ENCODE data around the gene RAB22A.
"Not testable (repeated sequence)": the region's sequence is repeated elsewhere in the genome, so short reads cannot be mapped to it uniquely, and the experiment has no call there.

Gene RAB22A

DNA sequence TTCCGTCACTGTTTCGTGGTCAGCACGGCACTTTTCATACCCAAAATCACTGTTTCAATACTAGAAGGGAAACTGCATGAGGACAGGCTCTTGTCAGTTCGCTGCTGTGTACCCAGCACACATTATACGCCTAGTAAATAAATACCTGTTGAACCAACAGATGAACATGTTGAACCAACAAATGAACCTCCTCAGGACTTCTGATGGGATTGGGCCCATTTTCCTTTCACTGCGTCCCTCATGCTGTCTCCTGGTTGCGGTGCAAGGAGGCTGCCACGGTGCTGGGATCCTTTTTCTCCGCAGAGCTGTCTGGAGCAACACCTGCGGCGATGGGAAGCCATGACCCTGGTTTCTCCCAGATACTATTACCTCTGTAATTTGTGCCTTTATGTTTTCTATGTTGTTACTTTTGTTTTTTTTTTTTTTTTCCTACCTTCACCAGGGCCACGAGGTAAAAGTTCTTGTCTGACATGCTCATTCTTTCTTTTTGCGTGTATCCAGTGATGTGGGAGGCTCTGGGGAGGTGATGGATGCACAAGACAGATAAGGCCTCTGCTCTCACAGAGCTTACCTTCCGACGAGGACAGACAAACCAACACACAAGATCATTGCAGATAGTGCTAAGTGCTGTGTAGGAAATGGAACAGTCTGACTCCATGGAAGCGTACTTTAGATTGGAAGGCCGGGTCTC is 80.6 kb downstream of the RAB22A start:
- no peak for DNase-seq

- no peak for DNase-seq
Observed at GRCh38 chr20:58390659-58391035, 81.1 kb downstream of the RAB22A start.

DNA sequence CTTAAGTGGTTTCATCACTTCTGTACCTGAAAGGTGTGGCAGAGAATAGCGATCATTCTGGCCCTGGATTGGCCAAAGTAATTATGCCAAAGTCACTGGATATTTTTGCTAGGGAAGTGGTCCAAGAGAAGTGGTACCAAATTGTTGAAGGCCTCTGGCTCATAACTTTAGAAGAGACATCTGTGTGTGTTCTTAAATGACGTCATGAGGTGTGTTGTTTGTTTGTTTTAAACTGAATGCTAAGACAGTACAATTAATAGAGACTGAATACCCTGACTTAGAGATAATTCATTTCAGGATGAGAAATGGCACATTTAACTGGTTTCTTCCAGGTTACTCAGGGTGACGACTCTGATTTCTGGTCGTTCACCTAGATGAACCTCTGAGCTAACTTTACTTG is 82.8 kb downstream of the RAB22A start:
- no peak for DNase-seq

GRCh38 chr20:58393299-58393698 is 83.8 kb downstream of the RAB22A start:
- DNase-seq, result no peak

DNA sequence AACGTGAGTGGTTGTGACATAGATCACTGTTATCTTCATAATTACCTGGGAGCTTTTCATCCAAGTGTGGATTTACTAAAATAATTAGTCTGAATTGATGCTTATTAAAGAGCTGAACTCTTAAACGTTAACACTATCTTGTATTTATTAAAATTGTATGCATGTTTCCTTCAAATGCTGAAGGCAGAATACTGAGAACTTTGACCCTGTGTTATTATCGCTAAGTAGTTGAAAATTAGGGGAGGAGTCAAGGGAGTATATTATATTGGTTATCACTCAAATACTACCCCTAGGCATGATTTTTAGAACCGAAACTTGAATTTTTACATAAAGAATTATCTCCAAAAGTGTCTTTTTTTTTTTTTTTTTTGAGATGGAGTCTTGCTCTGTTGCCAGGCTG is 85.3 kb downstream of the RAB22A start:
- DNase-seq, result no peak

DNA sequence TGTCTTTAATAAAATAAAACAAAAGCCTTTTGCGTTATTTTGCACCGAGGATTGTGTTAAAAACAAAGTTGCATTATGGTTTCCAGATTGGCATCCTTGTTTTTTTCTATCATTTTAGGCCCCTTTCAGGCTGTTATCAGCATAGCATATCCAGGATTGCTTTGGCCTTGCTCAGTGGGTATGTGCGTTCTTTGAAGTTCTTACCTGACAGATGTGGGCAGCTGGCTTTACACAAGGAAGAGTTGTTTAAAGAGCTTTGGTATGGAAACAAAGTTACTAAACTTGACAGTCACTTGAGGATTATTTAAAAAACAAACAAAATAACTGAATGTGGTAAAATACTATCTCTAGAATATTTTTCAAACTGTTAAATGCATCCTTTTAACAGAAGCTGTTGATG is 86.1 kb downstream of the RAB22A start:
- DNase-seq, result no peak

DNA sequence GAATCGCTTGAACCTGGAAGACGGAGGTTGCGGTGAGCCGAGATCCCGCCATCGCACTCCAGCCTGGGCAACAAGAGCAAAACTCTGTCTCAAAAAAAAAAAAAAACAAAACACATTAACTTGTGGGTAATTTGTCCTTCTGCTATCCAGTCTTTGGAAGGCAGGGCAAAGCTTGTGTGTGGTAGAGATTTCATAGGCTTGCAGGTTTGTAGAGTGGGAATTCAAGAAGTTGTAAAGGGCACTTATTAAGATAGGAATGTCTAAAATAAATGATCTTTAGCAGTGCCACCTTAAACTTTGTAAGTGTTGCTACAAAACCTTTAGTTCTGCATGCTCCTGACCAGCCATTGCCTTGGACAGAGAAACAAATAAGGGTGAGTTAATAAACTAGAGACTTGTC is 87.9 kb downstream of the RAB22A start:
- no peak for DNase-seq

DNA sequence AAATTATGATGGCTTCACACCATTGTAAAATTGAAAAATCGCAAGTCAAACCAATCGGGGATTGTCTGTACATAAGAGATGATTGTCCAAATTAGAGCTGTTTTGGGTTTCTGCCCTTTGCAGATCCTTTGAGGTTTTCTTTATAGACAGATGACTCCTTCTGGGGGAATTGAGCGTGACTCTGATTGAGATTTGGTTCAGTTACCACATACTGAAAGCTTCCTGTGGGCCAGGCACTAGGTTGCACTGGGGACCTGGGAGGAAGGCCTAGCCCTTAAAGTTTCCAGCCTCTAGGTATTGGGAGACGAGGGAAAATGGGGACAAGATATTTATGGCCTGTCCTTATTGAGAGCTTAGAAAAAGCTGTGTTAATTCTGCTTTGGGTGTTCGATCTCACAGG is 88.7 kb downstream of the RAB22A start:
- no peak for DNase-seq

DNA sequence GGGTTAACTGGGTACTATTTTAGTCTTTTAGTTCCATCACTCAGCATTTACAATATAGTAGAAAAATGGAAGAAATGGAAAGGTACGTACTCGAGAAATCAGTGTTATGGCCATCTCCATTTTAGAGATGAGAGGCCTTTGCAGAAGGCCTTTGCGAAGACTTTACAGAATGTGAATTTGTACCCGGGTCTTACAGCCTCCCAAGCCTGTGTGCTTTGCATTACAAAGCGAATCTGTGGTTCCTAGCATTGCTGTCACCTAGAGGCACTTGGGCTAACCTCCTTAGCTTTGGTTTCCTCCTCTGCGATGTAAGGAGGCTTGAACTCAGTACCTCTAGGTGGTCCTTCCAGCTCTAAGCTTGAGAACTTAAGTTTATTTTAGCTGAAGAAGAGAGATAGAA is 90.4 kb downstream of the RAB22A start:
- DNase-seq, result no peak

DNA sequence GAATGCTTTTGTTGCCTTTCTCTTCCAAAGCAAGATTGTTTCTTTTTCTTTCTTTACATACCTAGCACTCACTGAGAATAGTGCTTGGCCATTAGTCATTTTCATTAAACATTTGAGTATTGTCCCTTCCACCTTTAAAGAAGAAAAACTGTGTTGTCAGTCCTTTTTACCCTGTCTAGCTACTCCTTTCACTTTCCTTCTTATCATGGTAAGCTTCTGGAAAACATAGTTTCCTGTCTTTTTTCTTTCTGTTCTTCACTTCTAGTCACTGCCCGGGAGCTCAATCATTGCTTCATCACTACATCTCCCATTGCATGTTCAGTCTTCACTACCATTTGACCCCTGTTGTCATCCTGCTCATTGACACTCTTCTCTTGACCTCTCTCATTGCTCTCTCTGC is 91.6 kb downstream of the RAB22A start:
- no peak for DNase-seq

GRCh38 chr20:58402305-58402704 is 92.8 kb downstream of the RAB22A start:
- no peak for DNase-seq

- DNase-seq, result no peak
Observed at GRCh38 chr20:58402827-58403226, 93.3 kb downstream of the RAB22A start.

DNA sequence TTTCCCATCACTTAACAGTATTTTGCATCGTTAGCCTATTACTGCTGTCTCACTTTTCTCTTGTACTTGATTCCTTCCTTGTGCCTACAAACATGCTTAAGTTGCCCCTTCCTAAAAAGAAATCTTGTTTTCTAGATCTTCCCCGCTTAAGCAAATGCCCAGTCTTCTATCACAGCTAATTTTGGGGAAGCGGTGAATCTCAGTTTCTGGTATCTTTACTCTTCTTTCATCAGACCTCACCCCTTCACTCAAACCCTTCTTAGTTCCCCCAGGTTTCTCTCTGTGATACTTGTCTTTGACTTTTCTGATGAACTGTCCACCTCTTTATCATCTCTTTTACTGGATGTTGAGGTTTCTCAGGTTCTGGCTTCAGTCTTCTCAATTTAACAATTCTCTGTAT is 93.8 kb downstream of the RAB22A start:
- no peak for DNase-seq

- no peak for DNase-seq
Observed at GRCh38 chr20:58405504-58406291, 96.2 kb downstream of the RAB22A start.

DNA sequence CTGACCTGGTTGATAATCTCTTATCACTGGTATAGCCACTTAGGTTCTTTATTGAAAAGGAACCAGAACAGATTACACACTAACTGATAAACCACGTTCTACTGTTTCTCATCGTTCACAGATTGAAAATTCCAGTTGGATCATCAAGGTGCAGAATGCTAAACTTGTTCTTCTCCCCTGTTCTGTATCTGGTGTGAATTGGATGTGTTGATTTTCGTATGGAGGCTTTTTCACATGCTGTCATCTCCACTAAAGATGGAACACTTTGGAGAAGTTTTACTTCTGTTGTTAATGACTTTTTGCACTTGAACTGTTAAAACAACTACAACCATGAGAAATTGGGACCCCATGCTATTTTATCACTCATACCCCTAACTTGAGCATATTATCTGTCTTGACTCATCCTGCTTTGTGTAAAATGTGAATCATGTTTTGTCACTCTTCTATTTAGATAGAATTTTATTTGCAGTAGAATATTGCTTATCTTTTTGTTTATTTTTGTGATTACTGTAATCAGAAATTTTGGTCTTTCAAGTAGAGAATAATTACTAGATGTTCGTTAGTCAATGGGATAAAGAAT is 97.0 kb downstream of the RAB22A start:
- no peak for DNase-seq

- no peak for DNase-seq
Observed at GRCh38 chr20:58407201-58407873, 97.8 kb downstream of the RAB22A start.

- no peak for DNase-seq
Observed at GRCh38 chr20:58407966-58408557, 98.5 kb downstream of the RAB22A start.

- peak; percentile 22 for DNase-seq
Observed at GRCh38 chr20:58408603-58409246, 99.2 kb downstream of the RAB22A start.

DNA sequence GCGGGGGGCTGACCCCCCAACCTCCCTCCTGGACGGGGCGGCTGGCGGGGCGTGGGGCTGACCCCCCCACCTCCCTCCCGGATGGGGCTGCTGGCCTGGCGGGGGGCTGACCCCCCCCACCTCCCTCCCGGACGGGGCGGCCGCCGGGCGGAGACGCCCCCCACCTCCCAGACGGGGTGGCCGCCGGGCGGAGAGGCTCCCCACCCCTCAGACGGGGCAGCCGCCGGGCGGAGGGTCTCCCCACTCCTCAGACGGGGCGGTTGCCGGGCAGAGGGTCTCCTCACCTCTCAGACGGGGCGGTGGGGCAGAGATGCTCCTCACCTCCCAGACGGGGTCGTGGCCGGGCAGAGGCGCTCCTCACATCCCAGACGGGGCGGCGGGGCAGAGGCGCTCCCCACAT is 104.7 kb downstream of the RAB22A start:
- DNase-seq, result not testable (repeated sequence)

- DNase-seq, result not testable (repeated sequence)
Observed at GRCh38 chr20:58414786-58415185, 105.3 kb downstream of the RAB22A start.

DNA sequence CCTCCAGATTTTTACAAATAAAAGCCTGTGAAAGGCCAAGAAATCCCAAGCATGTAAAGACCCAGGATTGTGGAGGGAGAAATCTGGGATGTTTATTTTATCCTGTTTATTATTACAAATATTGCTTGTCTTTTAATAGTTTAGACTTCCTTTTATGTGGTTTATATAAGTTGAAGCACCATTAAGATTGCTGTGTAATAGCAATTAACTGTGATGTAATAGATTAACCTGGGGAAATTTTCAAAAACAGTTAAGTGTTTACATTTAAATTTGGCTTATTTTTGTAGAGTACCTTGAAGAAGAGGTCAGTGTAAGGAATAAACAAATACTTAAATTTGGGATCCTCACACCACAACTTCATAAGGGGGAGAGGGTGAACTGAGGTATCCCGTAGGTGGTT is 106.5 kb downstream of the RAB22A start:
- DNase-seq, result no peak

DNA sequence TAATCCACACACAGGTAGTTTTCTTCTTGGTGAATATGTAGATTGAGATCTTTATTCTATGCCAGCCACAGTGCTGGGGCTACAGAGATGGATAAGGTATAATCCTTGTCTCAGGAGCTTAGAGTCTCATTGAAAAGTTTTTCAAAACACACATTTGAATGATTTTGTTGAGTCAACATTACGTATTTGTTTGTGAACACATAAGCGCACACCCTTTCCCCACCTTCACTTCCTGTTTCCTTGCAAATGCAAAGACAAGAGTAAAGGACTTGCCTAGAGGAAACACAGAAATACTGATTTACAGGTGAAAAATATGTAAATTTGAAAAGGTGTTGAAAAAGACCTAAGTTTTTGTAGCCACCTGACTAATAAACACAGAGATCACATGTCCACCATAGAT is 107.3 kb downstream of the RAB22A start:
- peak; percentile 14 for DNase-seq

All from central memory CD4-positive, alpha-beta T cell (primary cell).